ENCODE data around the gene ACTL7A.
"Not testable (repeated sequence)": the region's sequence is repeated elsewhere in the genome, so short reads cannot be mapped to it uniquely, and the experiment has no call there.

Gene ACTL7A

GRCh38 chr9:108845947-108846346 lies 16.1 kb upstream of the ACTL7A start:
- Histone ChIP-seq H3K79me2 (ENCODE audit: control insufficient read depth, insufficient read depth, low read length, poor library complexity) (no peaks in the 10 kb centered on the region), H3K27me3 (ENCODE audit: insufficient read depth, low read length) (no peaks in the 10 kb centered on the region), H2BK12ac (ENCODE audit: low read length) (no peak overlapping the region), H2BK5ac (ENCODE audit: low read depth, low read length, poor library complexity) (no peak overlapping the region), H4K91ac (ENCODE audit: low read depth, low read length) (no peak overlapping the region), H2AFZ (ENCODE audit: insufficient read depth, low read length, poor library complexity) (no peak overlapping the region), H3K36me3 (ENCODE audit: control insufficient read depth in 1 of 2, insufficient read depth in 2 of 2, low read length in 2 of 2) (no peaks in the 10 kb centered on the region), H2BK120ac (ENCODE audit: insufficient read depth, low read length, poor library complexity) (no peak overlapping the region), H2AK5ac (ENCODE audit: low read length) (no peak overlapping the region), H3K4me1 (ENCODE audit: control insufficient read depth in 1 of 2, insufficient read depth in 2 of 2, low read length in 2 of 2) (no peaks in the 10 kb centered on the region), H4K12ac (ENCODE audit: low read depth, low read length) (no peak overlapping the region), H3K14ac (ENCODE audit: low read length) (no peak overlapping the region), H3K4me2 (ENCODE audit: low read length) (no peak overlapping the region), H3K4ac (ENCODE audit: low read depth, low read length) (no peak overlapping the region), H3K4me3 (ENCODE audit: low read depth, low read length) (no peak overlapping the region), H4K8ac (ENCODE audit: low read depth, low read length) (no peak overlapping the region), H3K9ac (ENCODE audit: low read length) (no peak overlapping the region), H3K27ac (ENCODE audit: low read depth, low read length) (no peak overlapping the region), H3K23ac (ENCODE audit: low read length) (no peak overlapping the region), H3K18ac (ENCODE audit: low read length) (no peak overlapping the region), H3K9me3 (ENCODE audit: insufficient read depth, low read depth, low read length) (no peaks in the 10 kb centered on the region), H3K79me1 (ENCODE audit: low read length) (no peaks in the 10 kb centered on the region)
- WGBS (ENCODE audit: extremely low coverage, insufficient coverage, insufficient read length) = no CpG with 5 or more reads among the region's 2 CpGs
- no peak for DNase-seq

GRCh38 chr9:108848296-108848695 lies 13.8 kb upstream of the ACTL7A start:
- not testable (repeated sequence) for H2BK120ac ChIP-seq (ENCODE audit: insufficient read depth, low read length, poor library complexity); H3K4ac ChIP-seq (ENCODE audit: low read depth, low read length); H3K14ac ChIP-seq (ENCODE audit: low read length); H3K4me2 ChIP-seq (ENCODE audit: low read length); H4K8ac ChIP-seq (ENCODE audit: low read depth, low read length); H3K4me1 ChIP-seq (ENCODE audit: control insufficient read depth in 1 of 2, insufficient read depth in 2 of 2, low read length in 2 of 2); H4K12ac ChIP-seq (ENCODE audit: low read depth, low read length); H4K91ac ChIP-seq (ENCODE audit: low read depth, low read length); H2BK5ac ChIP-seq (ENCODE audit: low read depth, low read length, poor library complexity); H3K36me3 ChIP-seq (ENCODE audit: control insufficient read depth in 1 of 2, insufficient read depth in 2 of 2, low read length in 2 of 2); H3K9ac ChIP-seq (ENCODE audit: low read length); H3K27me3 ChIP-seq (ENCODE audit: insufficient read depth, low read length); H3K18ac ChIP-seq (ENCODE audit: low read length); H3K4me3 ChIP-seq (ENCODE audit: low read depth, low read length); H3K79me2 ChIP-seq (ENCODE audit: control insufficient read depth, insufficient read depth, low read length, poor library complexity); H2AFZ ChIP-seq (ENCODE audit: insufficient read depth, low read length, poor library complexity); H2AK5ac ChIP-seq (ENCODE audit: low read length); DNase-seq; H3K27ac ChIP-seq (ENCODE audit: low read depth, low read length); H2BK12ac ChIP-seq (ENCODE audit: low read length); H3K79me1 ChIP-seq (ENCODE audit: low read length); H3K9me3 ChIP-seq (ENCODE audit: insufficient read depth, low read depth, low read length); H3K23ac ChIP-seq (ENCODE audit: low read length)
- WGBS (ENCODE audit: extremely low coverage, insufficient coverage, insufficient read length) = no CpG with 5 or more reads among the region's 8 CpGs

- Histone ChIP-seq H4K12ac (ENCODE audit: low read depth, low read length) (no peak overlapping the region), H3K4me3 (ENCODE audit: low read depth, low read length) (no peak overlapping the region), H3K27me3 (ENCODE audit: insufficient read depth, low read length) (no peaks in the 10 kb centered on the region), H3K4me1 (ENCODE audit: control insufficient read depth in 1 of 2, insufficient read depth in 2 of 2, low read length in 2 of 2) (peaks cover 0 to 2% of the 10 kb centered on the region in 2 experiments), H2AFZ (ENCODE audit: insufficient read depth, low read length, poor library complexity) (no peak overlapping the region), H3K4ac (ENCODE audit: low read depth, low read length) (no peak overlapping the region), H4K8ac (ENCODE audit: low read depth, low read length) (no peak overlapping the region), H3K9me3 (ENCODE audit: insufficient read depth, low read depth, low read length) (no peaks in the 10 kb centered on the region), H2AK5ac (ENCODE audit: low read length) (no peak overlapping the region), H3K36me3 (ENCODE audit: control insufficient read depth in 1 of 2, insufficient read depth in 2 of 2, low read length in 2 of 2) (no peaks in the 10 kb centered on the region), H2BK5ac (ENCODE audit: low read depth, low read length, poor library complexity) (no peak overlapping the region), H3K27ac (ENCODE audit: low read depth, low read length) (no peak overlapping the region), H2BK120ac (ENCODE audit: insufficient read depth, low read length, poor library complexity) (no peak overlapping the region), H4K91ac (ENCODE audit: low read depth, low read length) (no peak overlapping the region), H3K79me1 (ENCODE audit: low read length) (no peaks in the 10 kb centered on the region), H3K9ac (ENCODE audit: low read length) (no peak overlapping the region), H2BK12ac (ENCODE audit: low read length) (no peak overlapping the region), H3K4me2 (ENCODE audit: low read length) (no peak overlapping the region), H3K23ac (ENCODE audit: low read length) (no peak overlapping the region), H3K79me2 (ENCODE audit: control insufficient read depth, insufficient read depth, low read length, poor library complexity) (no peaks in the 10 kb centered on the region), H3K18ac (ENCODE audit: low read length) (no peak overlapping the region), H3K14ac (ENCODE audit: low read length) (no peak overlapping the region)
- DNase-seq = no peak
- WGBS (ENCODE audit: extremely low coverage, insufficient coverage, insufficient read length) = no CpG with 5 or more reads among the region's 3 CpGs
Measured at GRCh38 chr9:108850293-108850897, 11.7 kb upstream of the ACTL7A start.

GRCh38 chr9:108851138-108851537 lies 10.9 kb upstream of the ACTL7A start:
- DNase-seq = no peak
- Histone ChIP-seq H3K79me1 (ENCODE audit: low read length) (no peaks in the 10 kb centered on the region), H2BK120ac (ENCODE audit: insufficient read depth, low read length, poor library complexity) (no peak overlapping the region), H3K4me2 (ENCODE audit: low read length) (no peak overlapping the region), H3K36me3 (ENCODE audit: control insufficient read depth in 1 of 2, insufficient read depth in 2 of 2, low read length in 2 of 2) (no peaks in the 10 kb centered on the region), H3K4me1 (ENCODE audit: control insufficient read depth in 1 of 2, insufficient read depth in 2 of 2, low read length in 2 of 2) (peaks cover 0 to 2% of the 10 kb centered on the region in 2 experiments), H3K23ac (ENCODE audit: low read length) (no peak overlapping the region), H3K18ac (ENCODE audit: low read length) (no peak overlapping the region), H3K14ac (ENCODE audit: low read length) (no peak overlapping the region), H2BK5ac (ENCODE audit: low read depth, low read length, poor library complexity) (no peak overlapping the region), H4K12ac (ENCODE audit: low read depth, low read length) (no peak overlapping the region), H3K4me3 (ENCODE audit: low read depth, low read length) (no peak overlapping the region), H2AFZ (ENCODE audit: insufficient read depth, low read length, poor library complexity) (no peak overlapping the region), H2AK5ac (ENCODE audit: low read length) (no peak overlapping the region), H3K27me3 (ENCODE audit: insufficient read depth, low read length) (no peaks in the 10 kb centered on the region), H2BK12ac (ENCODE audit: low read length) (no peak overlapping the region), H4K91ac (ENCODE audit: low read depth, low read length) (no peak overlapping the region), H3K9me3 (ENCODE audit: insufficient read depth, low read depth, low read length) (no peaks in the 10 kb centered on the region), H3K79me2 (ENCODE audit: control insufficient read depth, insufficient read depth, low read length, poor library complexity) (no peaks in the 10 kb centered on the region), H3K9ac (ENCODE audit: low read length) (no peak overlapping the region), H4K8ac (ENCODE audit: low read depth, low read length) (no peak overlapping the region), H3K4ac (ENCODE audit: low read depth, low read length) (no peak overlapping the region), H3K27ac (ENCODE audit: low read depth, low read length) (no peak overlapping the region)
- WGBS (ENCODE audit: extremely low coverage, insufficient coverage, insufficient read length) = no CpG with 5 or more reads among the region's 3 CpGs

All from trophoblast cell (in vitro differentiated cells and primary cell).